ENCODE results near the gene ZNF646.

DNA sequence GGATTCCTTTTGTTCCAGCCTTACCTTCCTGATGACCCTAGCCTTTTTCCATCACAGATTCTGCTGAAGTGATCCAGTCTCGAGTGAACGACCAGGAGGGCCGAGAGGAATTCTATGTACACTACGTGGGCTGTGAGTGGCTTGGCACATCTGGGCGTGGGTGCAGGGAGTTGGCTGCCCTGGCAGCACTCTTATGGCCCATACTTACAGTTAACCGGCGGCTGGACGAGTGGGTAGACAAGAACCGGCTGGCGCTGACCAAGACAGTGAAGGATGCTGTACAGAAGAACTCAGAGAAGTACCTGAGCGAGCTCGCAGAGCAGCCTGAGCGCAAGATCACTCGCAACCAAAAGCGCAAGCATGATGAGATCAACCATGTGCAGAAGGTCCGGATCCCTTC is 45.9 kb downstream of the ZNF646 start:
- TF ChIP-seq, protein P1, sequence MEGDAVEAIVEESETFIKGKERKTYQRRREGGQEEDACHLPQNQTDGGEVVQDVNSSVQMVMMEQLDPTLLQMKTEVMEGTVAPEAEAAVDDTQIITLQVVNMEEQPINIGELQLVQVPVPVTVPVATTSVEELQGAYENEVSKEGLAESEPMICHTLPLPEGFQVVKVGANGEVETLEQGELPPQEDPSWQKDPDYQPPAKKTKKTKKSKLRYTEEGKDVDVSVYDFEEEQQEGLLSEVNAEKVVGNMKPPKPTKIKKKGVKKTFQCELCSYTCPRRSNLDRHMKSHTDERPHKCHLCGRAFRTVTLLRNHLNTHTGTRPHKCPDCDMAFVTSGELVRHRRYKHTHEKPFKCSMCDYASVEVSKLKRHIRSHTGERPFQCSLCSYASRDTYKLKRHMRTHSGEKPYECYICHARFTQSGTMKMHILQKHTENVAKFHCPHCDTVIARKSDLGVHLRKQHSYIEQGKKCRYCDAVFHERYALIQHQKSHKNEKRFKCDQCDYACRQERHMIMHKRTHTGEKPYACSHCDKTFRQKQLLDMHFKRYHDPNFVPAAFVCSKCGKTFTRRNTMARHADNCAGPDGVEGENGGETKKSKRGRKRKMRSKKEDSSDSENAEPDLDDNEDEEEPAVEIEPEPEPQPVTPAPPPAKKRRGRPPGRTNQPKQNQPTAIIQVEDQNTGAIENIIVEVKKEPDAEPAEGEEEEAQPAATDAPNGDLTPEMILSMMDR (IDR thresholded peaks at IDR 0.05): no peak
- TF ChIP-seq POLR2A (IDR thresholded peaks at IDR 0.05): no peak

Measured in thyroid gland (tissue), 4 donors.